Measurements from ENCODE around the gene TNNC1. TPM values are rescaled to one million over a fixed set of nuclear protein-coding genes. Genes with fewer than 3 reads are reported as not detected.

The TNNC1 gene
- total RNA-seq, 1 experiment from 2014 or later: not detected

DNA sequence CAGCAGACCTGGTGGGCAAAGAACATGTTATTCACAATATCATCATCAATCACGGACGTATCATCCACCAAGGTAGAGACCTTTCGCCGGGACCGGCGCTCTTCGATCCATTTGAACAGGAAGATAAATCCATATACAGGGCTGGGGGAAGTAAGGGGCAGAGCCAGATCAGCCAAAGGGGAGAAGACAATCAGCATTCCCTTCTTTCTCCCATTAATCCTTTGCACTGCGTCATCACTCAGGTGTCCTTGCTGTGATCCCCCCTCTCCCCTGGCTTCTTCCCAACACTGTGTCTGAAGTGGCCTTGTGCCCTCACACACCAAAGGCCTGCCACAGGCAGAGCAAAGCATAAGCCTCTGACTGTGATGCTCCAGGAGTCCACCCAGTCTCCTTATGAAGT is 45.4 kb downstream of the TNNC1 start:
- no TSS peak for BruUV-seq (replicated peaks)
- no peaks in the 10 kb centered on the region for H3K27me3 ChIP-seq (replicated peaks; ENCODE audit: insufficient read depth, low read depth, low read length, poor library complexity)
- TF ChIP-seq, protein P1, sequence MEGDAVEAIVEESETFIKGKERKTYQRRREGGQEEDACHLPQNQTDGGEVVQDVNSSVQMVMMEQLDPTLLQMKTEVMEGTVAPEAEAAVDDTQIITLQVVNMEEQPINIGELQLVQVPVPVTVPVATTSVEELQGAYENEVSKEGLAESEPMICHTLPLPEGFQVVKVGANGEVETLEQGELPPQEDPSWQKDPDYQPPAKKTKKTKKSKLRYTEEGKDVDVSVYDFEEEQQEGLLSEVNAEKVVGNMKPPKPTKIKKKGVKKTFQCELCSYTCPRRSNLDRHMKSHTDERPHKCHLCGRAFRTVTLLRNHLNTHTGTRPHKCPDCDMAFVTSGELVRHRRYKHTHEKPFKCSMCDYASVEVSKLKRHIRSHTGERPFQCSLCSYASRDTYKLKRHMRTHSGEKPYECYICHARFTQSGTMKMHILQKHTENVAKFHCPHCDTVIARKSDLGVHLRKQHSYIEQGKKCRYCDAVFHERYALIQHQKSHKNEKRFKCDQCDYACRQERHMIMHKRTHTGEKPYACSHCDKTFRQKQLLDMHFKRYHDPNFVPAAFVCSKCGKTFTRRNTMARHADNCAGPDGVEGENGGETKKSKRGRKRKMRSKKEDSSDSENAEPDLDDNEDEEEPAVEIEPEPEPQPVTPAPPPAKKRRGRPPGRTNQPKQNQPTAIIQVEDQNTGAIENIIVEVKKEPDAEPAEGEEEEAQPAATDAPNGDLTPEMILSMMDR (conservative IDR thresholded peaks at IDR 0.05; ENCODE audit: low read depth, low read length): no peak
- TF ChIP-seq EZH2 (IDR thresholded peaks at IDR 0.05; ENCODE audit: borderline replicate concordance, low read depth, low read length, poor library complexity, severe bottlenecking): no peak
- no peak overlapping the region for H3K27ac ChIP-seq (ENCODE audit: low read depth, low read length, poor library complexity, severe bottlenecking)
- ChIA-PET CTCF (no interaction called here), POLR2A (ENCODE audit: low non-redundant PET) (no interaction called here)
- no peak for DNase-seq (ENCODE audit: low spot score)
- peaks cover 8% of the 10 kb centered on the region for H3K4me1 ChIP-seq (ENCODE audit: insufficient read depth, low read length, poor library complexity, severe bottlenecking)
- peak overlapping the region; percentile 80 for H3K4me3 ChIP-seq (ENCODE audit: low read depth, low read length, poor library complexity, severe bottlenecking)
- H3K36me3 ChIP-seq (ENCODE audit: insufficient read depth, low read length, poor library complexity, severe bottlenecking): peaks cover 6% of the 10 kb centered on the region
- H3K9me3 ChIP-seq (ENCODE audit: low read depth, low read length, poor library complexity, severe bottlenecking): no peaks in the 10 kb centered on the region
- intact Hi-C loops (cut with micrococcal nuclease; ENCODE audit: unreplicated experiment): no loop called here

DNA sequence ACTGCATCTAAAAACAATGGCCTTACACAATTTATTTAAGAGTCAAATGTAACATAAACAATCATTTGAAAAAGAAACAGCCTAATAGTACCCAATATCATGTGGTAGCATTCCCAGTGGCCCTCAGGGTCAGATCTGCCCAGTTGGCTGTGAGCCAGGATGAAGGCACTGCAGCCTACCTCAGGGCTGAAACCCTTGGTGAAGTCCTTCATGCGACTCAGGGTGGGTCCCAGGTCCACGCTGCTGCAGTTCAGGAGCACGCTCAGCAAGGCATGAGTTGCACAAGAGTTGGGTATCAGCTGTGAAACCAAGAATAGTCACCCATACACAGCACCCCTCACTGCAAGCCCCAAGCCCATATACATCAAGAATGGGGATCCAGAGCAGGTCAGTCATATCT is 46.1 kb downstream of the TNNC1 start:
- H3K27me3 ChIP-seq (replicated peaks; ENCODE audit: insufficient read depth, low read depth, low read length, poor library complexity): no peaks in the 10 kb centered on the region
- no TSS peak for BruUV-seq (replicated peaks)
- no peak for TF ChIP-seq EZH2 (IDR thresholded peaks at IDR 0.05; ENCODE audit: borderline replicate concordance, low read depth, low read length, poor library complexity, severe bottlenecking)
- TF ChIP-seq, protein P1 (conservative IDR thresholded peaks at IDR 0.05; ENCODE audit: low read depth, low read length): no peak
- CTCF ChIA-PET: no interaction called here
- POLR2A ChIA-PET (ENCODE audit: low non-redundant PET): no interaction called here
- no peak overlapping the region for H3K27ac ChIP-seq (ENCODE audit: low read depth, low read length, poor library complexity, severe bottlenecking)
- intact Hi-C loops (cut with micrococcal nuclease; ENCODE audit: unreplicated experiment): no loop called here
- H3K9me3 ChIP-seq (ENCODE audit: low read depth, low read length, poor library complexity, severe bottlenecking): no peaks in the 10 kb centered on the region
- peaks cover 6% of the 10 kb centered on the region for H3K36me3 ChIP-seq (ENCODE audit: insufficient read depth, low read length, poor library complexity, severe bottlenecking)
- H3K4me3 ChIP-seq (ENCODE audit: low read depth, low read length, poor library complexity, severe bottlenecking): no peak overlapping the region
- DNase-seq (ENCODE audit: low spot score): no peak
- H3K4me1 ChIP-seq (ENCODE audit: insufficient read depth, low read length, poor library complexity, severe bottlenecking): peaks cover 8% of the 10 kb centered on the region

DNA sequence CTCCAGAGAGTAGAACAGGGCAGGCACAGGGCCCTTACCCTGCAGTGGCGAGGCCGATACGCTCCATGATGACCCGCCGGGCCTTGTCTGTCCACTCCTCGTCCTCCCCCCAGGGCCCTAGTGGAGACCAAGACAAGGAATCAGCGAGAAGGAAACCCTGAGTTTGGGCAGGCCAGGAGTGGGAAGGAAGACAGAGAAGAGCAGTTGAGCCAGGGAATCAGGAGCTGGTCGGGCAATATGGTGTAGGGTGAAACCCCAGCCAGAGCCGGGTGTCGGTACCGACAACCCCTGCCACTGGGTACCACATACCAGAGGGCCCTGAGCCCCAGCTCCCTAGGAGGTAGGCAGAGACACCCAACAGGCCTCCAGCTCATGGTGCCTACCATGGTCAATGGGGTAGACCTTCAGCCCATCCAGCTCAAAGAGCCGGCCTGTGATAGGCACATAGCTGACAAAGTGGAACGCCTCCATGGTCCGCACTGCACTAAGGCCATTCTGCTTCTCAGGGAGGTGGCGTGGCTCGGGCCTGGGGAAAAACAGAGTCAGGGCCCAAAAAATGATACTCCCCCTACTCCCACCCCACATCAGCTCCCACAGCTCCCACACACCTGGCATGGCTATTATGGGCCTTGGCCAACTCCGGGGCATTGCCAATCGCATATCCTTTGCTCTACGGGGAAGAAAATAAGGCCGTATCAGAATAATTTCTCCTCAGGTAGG is 46.9 kb downstream of the TNNC1 start:
- H3K9me3 ChIP-seq (ENCODE audit: low read depth, low read length, poor library complexity, severe bottlenecking): no peaks in the 10 kb centered on the region
- ChIA-PET CTCF (no interaction called here), POLR2A (ENCODE audit: low non-redundant PET) (no interaction called here)
- peaks cover 6% of the 10 kb centered on the region for H3K36me3 ChIP-seq (ENCODE audit: insufficient read depth, low read length, poor library complexity, severe bottlenecking)
- TF ChIP-seq EZH2 (IDR thresholded peaks at IDR 0.05; ENCODE audit: borderline replicate concordance, low read depth, low read length, poor library complexity, severe bottlenecking): no peak
- TF ChIP-seq, protein P1 (conservative IDR thresholded peaks at IDR 0.05; ENCODE audit: low read depth, low read length): no peak
- H3K4me1 ChIP-seq (ENCODE audit: insufficient read depth, low read length, poor library complexity, severe bottlenecking): peaks cover 4% of the 10 kb centered on the region
- no peak overlapping the region for H3K27ac ChIP-seq (ENCODE audit: low read depth, low read length, poor library complexity, severe bottlenecking)
- BruUV-seq (replicated peaks): no TSS peak
- no peaks in the 10 kb centered on the region for H3K27me3 ChIP-seq (replicated peaks; ENCODE audit: insufficient read depth, low read depth, low read length, poor library complexity)
- no peak for DNase-seq (ENCODE audit: low spot score)
- H3K4me3 ChIP-seq (ENCODE audit: low read depth, low read length, poor library complexity, severe bottlenecking): no peak overlapping the region
- intact Hi-C loops (cut with micrococcal nuclease; ENCODE audit: unreplicated experiment): no loop called here

All from A673 (cell line).